K562 (cell line): ENCODE results near the gene PREX1. TPM values are rescaled to one million over a fixed set of nuclear protein-coding genes. Genes with fewer than 3 reads are reported as not detected.

Source experiments
- ATAC-seq: fragments of 200-7000 bp; cut with Tn5 transposase; 3 replicates; pipeline ENCODE4 v1.9.1; 2020; ENCODE audit warnings: moderate library complexity
- BruUV-seq: library from RNA; stranded (reverse); fragments of 400-500 nt; replicated peaks from 2 replicates; lab custom pipeline; 2021; lab: Mats Ljungman, UMichigan
- CTCF ChIA-PET: fragments of 300-600 bp; formaldehyde crosslinking; extraction: SDS; loops from one replicate; lab custom pipeline; 2021; ENCODE audit warnings: low intra/inter-chr PET ratio; lab: Yijun Ruan, JAX
- POLR2A ChIA-PET: fragments of 300-600, 350-650 bp; sonication (Branson Sonifier 250); formaldehyde crosslinking; extraction: SDS; loops from one replicate; lab custom pipeline; 2021; ENCODE audit warnings: antibody characterized with exemption, inconsistent platforms; lab: Yijun Ruan, JAX
- DNase-seq, 4 experiments: peaks; one replicate each; pipeline versions ENCODE4 v3.0.0 to v3.0.0-alpha.2; 2011 to 2018; ENCODE audit warnings: low spot score in 3 of 4, mixed read lengths in 3 of 4; ENCODE audit errors: extremely low read depth in 1 of 4
- FAIRE-seq: peaks from 2 replicates; lab custom pipeline; 2011; peaks lifted over from hg19 to GRCh38; lab: Jason Lieb, UNC
- H2AFZ ChIP-seq: 2 replicates; pipeline ENCODE4 v1.6.0; 2011; ENCODE audit warnings: low read depth, low read length, control low read depth, inconsistent platforms
- H3K27ac ChIP-seq: fragments of 200-600 bp; 3 replicates; pipeline ENCODE4 v1.8.0; 2011; ENCODE audit warnings: low read depth, mild to moderate bottlenecking, control low read depth, inconsistent platforms, low read length, moderate library complexity, mixed read lengths; ENCODE audit errors: extremely low read depth
- H3K27me3 ChIP-seq, 2 experiments: fragments of 300-600 bp in 1 of 2; 2 replicates in 1 of 2; 3 replicates in 1 of 2; pipeline versions ENCODE4 v1.6.0 to v1.8.0; 2011; ENCODE audit warnings: inconsistent platforms in 2 of 2, low read length in 2 of 2, mild to moderate bottlenecking in 1 of 2, mixed read lengths in 1 of 2, moderate library complexity in 1 of 2; ENCODE audit not compliant: control insufficient read depth in 2 of 2, insufficient read depth in 2 of 2
- H3K36me3 ChIP-seq: fragments of 300-600 bp; 3 replicates; pipeline ENCODE4 v1.8.0; 2011; ENCODE audit warnings: mild to moderate bottlenecking, low read length, inconsistent platforms; ENCODE audit not compliant: control insufficient read depth, insufficient read depth
- H3K4me1 ChIP-seq, 2 experiments: fragments of 200-600 bp in 1 of 2; replicated peaks in 1 of 2; 2 replicates in 1 of 2; 3 replicates in 1 of 2; pipeline versions ENCODE4 v1.5.1 to v1.8.0; 2011; ENCODE audit warnings: inconsistent platforms in 2 of 2, low read length in 2 of 2, mild to moderate bottlenecking in 1 of 2, mixed read lengths in 1 of 2, moderate library complexity in 1 of 2; ENCODE audit not compliant: control insufficient read depth in 2 of 2, insufficient read depth in 2 of 2
- H3K4me2 ChIP-seq: 2 replicates; pipeline ENCODE4 v1.6.1; 2011; ENCODE audit warnings: low read length, control low read depth, inconsistent platforms, mixed read lengths; ENCODE audit not compliant: insufficient read depth
- H3K4me3 ChIP-seq: fragments of 200-600 bp; sonication (generic), shearing (Covaris generic); 2 replicates; pipeline ENCODE4 v1.5.1; 2016; ENCODE audit warnings: control low read depth, inconsistent platforms
- H3K79me2 ChIP-seq: fragments of 200-600 bp; 3 replicates; pipeline ENCODE4 v1.8.0; 2011; ENCODE audit warnings: low read length, inconsistent platforms; ENCODE audit not compliant: control insufficient read depth, insufficient read depth
- H3K9ac ChIP-seq, 2 experiments: 2 replicates each; pipeline versions ENCODE4 v1.6.0 to v1.6.1; 2011; ENCODE audit warnings: low read depth in 2 of 2, low read length in 2 of 2, control low read depth in 1 of 2, inconsistent platforms in 1 of 2, mild to moderate bottlenecking in 1 of 2, mixed read lengths in 1 of 2; ENCODE audit not compliant: insufficient read depth in 1 of 2
- H3K9me1 ChIP-seq: one replicate; pipeline ENCODE4 v1.6.0; 2011; ENCODE audit warnings: inconsistent platforms, mild to moderate bottlenecking, low read length, moderate library complexity; ENCODE audit not compliant: control insufficient read depth, insufficient read depth
- H3K9me3 ChIP-seq: replicated peaks from 2 replicates; pipeline ENCODE4 v1.5.1; 2011; ENCODE audit warnings: low read depth, low read length, inconsistent platforms; ENCODE audit not compliant: control insufficient read depth, insufficient read depth
- H4K20me1 ChIP-seq: replicated peaks from 2 replicates; pipeline ENCODE4 v1.6.1; 2011; ENCODE audit warnings: low read length, inconsistent platforms, mixed read lengths; ENCODE audit not compliant: control insufficient read depth, insufficient read depth
- BCOR ChIP-seq: fragments of 450-650 bp; IDR thresholded peaks from 2 replicates; pipeline ENCODE4 v1.6.1; 2016
- PCBP1 ChIP-seq: fragments of 200-400 bp; formaldehyde crosslinking; IDR thresholded peaks from 2 replicates; pipeline ENCODE4 v1.6.1; 2018; ENCODE audit warnings: mild to moderate bottlenecking, low read depth, low read length; ENCODE audit not compliant: poor library complexity, severe bottlenecking
- RBM25 ChIP-seq: fragments of 200-400 bp; formaldehyde crosslinking; IDR thresholded peaks from 2 replicates; pipeline ENCODE4 v1.6.1; 2018; ENCODE audit warnings: low read length, low read depth, moderate library complexity; ENCODE audit not compliant: severe bottlenecking
- RCOR1 ChIP-seq, 2 experiments: IDR thresholded peaks; 2 replicates each; pipeline ENCODE4 v1.6.1; 2012; ENCODE audit warnings: low read depth in 2 of 2, low read length in 2 of 2, borderline replicate concordance in 1 of 2, improper control_type of control experiment in 1 of 2
- ZFP1 ChIP-seq: fragments of 450-650 bp; formaldehyde crosslinking; IDR thresholded peaks from 2 replicates; pipeline ENCODE4 v1.4.0; 2020; ENCODE audit warnings: mild to moderate bottlenecking, mixed read lengths
- ZFP36 ChIP-seq: fragments of 150-350 bp; IDR thresholded peaks from 2 replicates; pipeline ENCODE4 v1.6.1; 2018; ENCODE audit warnings: low read length, low read depth; ENCODE audit not compliant: partially characterized antibody
- ZNF3 ChIP-seq: fragments of 250-450 bp; sonication (Bioruptor Pico); IDR thresholded peaks from 2 replicates; pipeline ENCODE4 v1.5.0; 2021; ENCODE audit warnings: mild to moderate bottlenecking, moderate library complexity
- ZNF324 ChIP-seq: fragments of 250-450 bp; sonication (Bioruptor Pico); IDR thresholded peaks from 2 replicates; pipeline ENCODE4 v1.4.0; 2020; ENCODE audit warnings: mild to moderate bottlenecking
- ZNF644 ChIP-seq: fragments of 200-800 bp; sonication (Bioruptor generic); IDR thresholded peaks from 2 replicates; pipeline ENCODE4 v1.6.1; 2016; ENCODE audit warnings: low read depth, missing genetic modification characterization, missing compliant biosample characterization
- ZNF830 ChIP-seq: fragments of 250-450 bp; sonication (Bioruptor Pico); IDR thresholded peaks from 2 replicates; pipeline ENCODE4 v1.5.0; 2021; ENCODE audit warnings: mild to moderate bottlenecking
- WGBS: fragments of 100-300 bp; shearing (Covaris generic); methylation state at CpG from one replicate; pipeline ENCODE4 v1.1.6; 2016; ENCODE audit warnings: low coverage, mixed read lengths; ENCODE audit not compliant: insufficient coverage; ENCODE audit errors: missing lambda C conversion rate; 5-methylcytosine and 5-hydroxymethylcytosine counted together
- in situ Hi-C: fragments of 300-500 bp; cut with MboI; formaldehyde crosslinking; loops from 4 replicates; pipeline ENCODE4 v1.15.0; 2018; ENCODE audit warnings: inconsistent platforms, mixed read lengths
- intact Hi-C: fragments of 100-400 bp; cut with micrococcal nuclease; formaldehyde crosslinking; loops from 2 replicates; pipeline ENCODE4 v1.14.2; 2022
- polyA plus RNA-seq, 8 experiments: library from polyadenylated mRNA; depleted of rRNA in 4 of 8; stranded (reverse) in 5 of 8; unstranded in 3 of 8; fragments of >200 nt; fragmentation: Nextera tagmentation in 2 of 8; fragmentation: Illumina TruSeq in 1 of 8; extraction: Ambion mirVana in 2 of 8; extraction: Trizol in 1 of 8; gene quantifications; 2 replicates each; pipeline versions ENCODE4 v1.2.1 to v1.2.3, GENCODE V29; 2011 to 2014; ENCODE audit warnings: inconsistent platforms in 1 of 8, missing spikeins in 1 of 8
- total RNA-seq, 7 experiments: library from RNA; depleted of rRNA in 6 of 7; stranded (reverse); fragments of >200 nt in 6 of 7; fragmentation: Illumina TruSeq in 2 of 7; extraction: Trizol in 2 of 7; gene quantifications; 2 replicates each; pipeline versions ENCODE4 v1.2.1 to v1.2.3, GENCODE V29; 2011 to 2021; ENCODE audit warnings: low replicate concordance in 1 of 7
- TF ChIP-seq, protein P1 (sequence below): fragments of 250-450 bp; sonication (Bioruptor Pico); IDR thresholded peaks from 2 replicates; pipeline ENCODE4 v1.8.0; 2022; ENCODE audit warnings: inconsistent platforms
- TF ChIP-seq, protein P2 (sequence below): sonication (generic); formaldehyde crosslinking; IDR thresholded peaks from 2 replicates; pipeline ENCODE4 v1.8.1; 2023; ENCODE audit warnings: mild to moderate bottlenecking, missing genetic modification reagents, moderate library complexity
- TF ChIP-seq, protein P3 (sequence below): fragments of 450-650 bp; IDR thresholded peaks from 2 replicates; pipeline ENCODE4 v1.6.1; 2016
- TF ChIP-seq, protein P4 (sequence below): fragments of 250-450 bp; sonication (Bioruptor Pico); IDR thresholded peaks from 2 replicates; pipeline ENCODE4 v1.8.0; 2021; ENCODE audit warnings: moderate library complexity, mild to moderate bottlenecking, inconsistent platforms

PREX1 gene
- total and polyA plus RNA-seq, 9 of the 15 experiments (the other 6 are each of a cell fraction or from before 2014, with no cell fraction given): 0.37 to 10.4 (median 4.8) TPM

DNA sequence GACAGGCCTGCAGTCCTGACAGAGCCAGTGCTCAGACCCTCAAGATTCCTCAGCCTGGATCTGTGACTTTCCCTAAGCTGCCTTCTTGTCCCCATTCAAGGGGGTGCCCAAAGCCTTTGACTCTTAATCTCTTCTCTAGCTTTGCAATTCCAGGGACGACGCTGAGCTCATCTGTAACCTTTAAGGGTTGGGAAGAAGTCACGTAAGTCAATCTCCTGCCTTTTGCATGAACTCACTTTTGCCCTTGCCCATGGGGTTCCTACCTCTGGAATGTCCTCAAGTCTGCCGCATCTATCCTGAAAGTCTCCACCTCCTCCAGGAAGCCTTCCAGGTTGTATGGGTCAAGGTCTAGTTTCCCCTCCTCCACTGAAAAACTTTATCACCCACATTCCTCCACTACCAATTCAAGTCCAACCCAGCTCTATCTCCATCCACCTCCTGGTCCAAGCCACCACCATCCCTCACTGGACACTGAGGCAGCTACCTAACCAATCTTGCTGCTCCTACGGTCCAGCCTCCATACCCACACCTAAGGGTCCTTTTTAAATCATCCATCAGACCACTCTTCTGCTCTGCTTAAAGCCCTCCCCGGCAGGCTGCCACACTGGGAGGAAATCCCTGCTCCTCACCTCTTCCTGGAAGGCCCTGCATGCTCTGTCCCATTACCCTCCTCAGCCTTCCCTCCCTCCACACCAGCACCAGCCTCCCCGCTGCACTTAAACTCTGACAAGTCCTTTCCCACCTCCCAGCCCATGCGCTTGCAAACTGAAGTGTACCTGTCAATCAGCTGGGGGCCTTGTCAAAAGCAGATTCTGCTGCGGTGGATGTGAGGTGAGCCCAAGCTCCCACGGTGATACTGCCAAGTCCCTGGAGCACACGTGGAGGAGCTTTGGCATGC, 29.7 kb downstream of the PREX1 start:
- POLR2A ChIA-PET: interaction anchor here (1.0 to 1.1 kb wide), 2 partner anchors 11 to 24 kb away, joined by 3 read pairs; no protein-coding TSS in a partner anchor

More for the DNA sequence above, 29.7 kb downstream of the PREX1 start:
- H3K9me1 ChIP-seq: peaks cover 3% of the 10 kb centered on the region
- H3K4me3 ChIP-seq: no peak overlapping the region
- H3K4me1 ChIP-seq: peaks cover 7 to 12% of the 10 kb centered on the region in 2 experiments
- in situ Hi-C loops: no loop called here
- no peak overlapping the region for H3K9ac ChIP-seq
- peaks cover 0 to 5% of the 10 kb centered on the region in 2 experiments; a peak in 1 of 5 replicates for H3K27me3 ChIP-seq
- no peak overlapping the region for H3K4me2 ChIP-seq
- intact Hi-C loops: no loop called here
- H3K27ac ChIP-seq: no peak overlapping the region
- CTCF ChIA-PET: no interaction called here
- no peak for FAIRE-seq
- no peak overlapping the region for H2AFZ ChIP-seq
- no peak for ATAC-seq
- H4K20me1 ChIP-seq: peaks cover 7% of the 10 kb centered on the region
- no peaks in the 10 kb centered on the region for H3K36me3 ChIP-seq
- no TSS peak for BruUV-seq
- no peaks in the 10 kb centered on the region for H3K9me3 ChIP-seq
- no peaks in the 10 kb centered on the region for H3K79me2 ChIP-seq
- no peak for DNase-seq
- TF ChIP-seq, protein P1, sequence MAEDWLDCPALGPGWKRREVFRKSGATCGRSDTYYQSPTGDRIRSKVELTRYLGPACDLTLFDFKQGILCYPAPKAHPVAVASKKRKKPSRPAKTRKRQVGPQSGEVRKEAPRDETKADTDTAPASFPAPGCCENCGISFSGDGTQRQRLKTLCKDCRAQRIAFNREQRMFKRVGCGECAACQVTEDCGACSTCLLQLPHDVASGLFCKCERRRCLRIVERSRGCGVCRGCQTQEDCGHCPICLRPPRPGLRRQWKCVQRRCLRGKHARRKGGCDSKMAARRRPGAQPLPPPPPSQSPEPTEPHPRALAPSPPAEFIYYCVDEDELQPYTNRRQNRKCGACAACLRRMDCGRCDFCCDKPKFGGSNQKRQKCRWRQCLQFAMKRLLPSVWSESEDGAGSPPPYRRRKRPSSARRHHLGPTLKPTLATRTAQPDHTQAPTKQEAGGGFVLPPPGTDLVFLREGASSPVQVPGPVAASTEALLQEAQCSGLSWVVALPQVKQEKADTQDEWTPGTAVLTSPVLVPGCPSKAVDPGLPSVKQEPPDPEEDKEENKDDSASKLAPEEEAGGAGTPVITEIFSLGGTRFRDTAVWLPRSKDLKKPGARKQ (CRISPR knock-in tag): no peak
- no peak for TF ChIP-seq PCBP1
- TF ChIP-seq, protein P2, sequence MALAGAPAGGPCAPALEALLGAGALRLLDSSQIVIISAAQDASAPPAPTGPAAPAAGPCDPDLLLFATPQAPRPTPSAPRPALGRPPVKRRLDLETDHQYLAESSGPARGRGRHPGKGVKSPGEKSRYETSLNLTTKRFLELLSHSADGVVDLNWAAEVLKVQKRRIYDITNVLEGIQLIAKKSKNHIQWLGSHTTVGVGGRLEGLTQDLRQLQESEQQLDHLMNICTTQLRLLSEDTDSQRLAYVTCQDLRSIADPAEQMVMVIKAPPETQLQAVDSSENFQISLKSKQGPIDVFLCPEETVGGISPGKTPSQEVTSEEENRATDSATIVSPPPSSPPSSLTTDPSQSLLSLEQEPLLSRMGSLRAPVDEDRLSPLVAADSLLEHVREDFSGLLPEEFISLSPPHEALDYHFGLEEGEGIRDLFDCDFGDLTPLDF (CRISPR knock-in tag): no peak
- TF ChIP-seq RCOR1 (IDR thresholded peaks at IDR 0.05; ENCODE audit: borderline replicate concordance in 1 of 2, low read depth in 2 of 2, low read length in 2 of 2): no peak
- no peak for TF ChIP-seq ZNF324
- no peak for TF ChIP-seq ZNF3 (CRISPR knock-in tag)
- TF ChIP-seq, protein P3, sequence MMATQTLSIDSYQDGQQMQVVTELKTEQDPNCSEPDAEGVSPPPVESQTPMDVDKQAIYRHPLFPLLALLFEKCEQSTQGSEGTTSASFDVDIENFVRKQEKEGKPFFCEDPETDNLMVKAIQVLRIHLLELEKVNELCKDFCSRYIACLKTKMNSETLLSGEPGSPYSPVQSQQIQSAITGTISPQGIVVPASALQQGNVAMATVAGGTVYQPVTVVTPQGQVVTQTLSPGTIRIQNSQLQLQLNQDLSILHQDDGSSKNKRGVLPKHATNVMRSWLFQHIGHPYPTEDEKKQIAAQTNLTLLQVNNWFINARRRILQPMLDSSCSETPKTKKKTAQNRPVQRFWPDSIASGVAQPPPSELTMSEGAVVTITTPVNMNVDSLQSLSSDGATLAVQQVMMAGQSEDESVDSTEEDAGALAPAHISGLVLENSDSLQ: 0 out of 2 replicates have a peak, but pooled peaks have one; percentile 20
- TF ChIP-seq ZFP1 (CRISPR knock-in tag): no peak
- peak; percentile 38 for TF ChIP-seq RBM25
- TF ChIP-seq ZFP36: peak; percentile 96
- peak; percentile 42; the same call in 1 of the 2 replicates for TF ChIP-seq BCOR
- no peak for TF ChIP-seq ZNF644 (tag)
- no peak for TF ChIP-seq ZNF830
- TF ChIP-seq, protein P4, sequence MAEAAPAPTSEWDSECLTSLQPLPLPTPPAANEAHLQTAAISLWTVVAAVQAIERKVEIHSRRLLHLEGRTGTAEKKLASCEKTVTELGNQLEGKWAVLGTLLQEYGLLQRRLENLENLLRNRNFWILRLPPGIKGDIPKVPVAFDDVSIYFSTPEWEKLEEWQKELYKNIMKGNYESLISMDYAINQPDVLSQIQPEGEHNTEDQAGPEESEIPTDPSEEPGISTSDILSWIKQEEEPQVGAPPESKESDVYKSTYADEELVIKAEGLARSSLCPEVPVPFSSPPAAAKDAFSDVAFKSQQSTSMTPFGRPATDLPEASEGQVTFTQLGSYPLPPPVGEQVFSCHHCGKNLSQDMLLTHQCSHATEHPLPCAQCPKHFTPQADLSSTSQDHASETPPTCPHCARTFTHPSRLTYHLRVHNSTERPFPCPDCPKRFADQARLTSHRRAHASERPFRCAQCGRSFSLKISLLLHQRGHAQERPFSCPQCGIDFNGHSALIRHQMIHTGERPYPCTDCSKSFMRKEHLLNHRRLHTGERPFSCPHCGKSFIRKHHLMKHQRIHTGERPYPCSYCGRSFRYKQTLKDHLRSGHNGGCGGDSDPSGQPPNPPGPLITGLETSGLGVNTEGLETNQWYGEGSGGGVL (CRISPR knock-in tag): no peak
- 22% methylated on average over 10 of the region's 11 CpGs for WGBS
